ENCODE results near the gene IFNA17. TPM values are rescaled to one million over a fixed set of nuclear protein-coding genes. Genes with fewer than 3 reads are reported as not detected.

IFNA17 gene
- total and polyA plus RNA-seq, 4 donors: not detected

- H3K9me3 ChIP-seq (ENCODE audit: control insufficient read depth in 4 of 4, insufficient read depth in 3 of 4, low read length in 3 of 4): peaks cover 0 to 3% (median 0%) of the 10 kb centered on the region in 4 donors
- ATAC-seq (ENCODE audit: insufficient read depth, low FRiP score): no peak
- no peak overlapping the region for H3K9ac ChIP-seq (ENCODE audit: insufficient read depth in 1 of 2, low read length in 2 of 2)
- no peak overlapping the region for H3K27ac ChIP-seq (ENCODE audit: low read depth in 1 of 2, low read length in 1 of 2)
- H3K27me3 ChIP-seq (ENCODE audit: control insufficient read depth in 3 of 3, insufficient read depth in 3 of 3, low read length in 2 of 3): no peaks in the 10 kb centered on the region
- H3K4me3 ChIP-seq: no peak overlapping the region
- TF ChIP-seq CTCF (IDR thresholded peaks at IDR 0.05; ENCODE audit: control extremely low read depth, extremely low read depth): no peak
- H3K4me1 ChIP-seq (ENCODE audit: control insufficient read depth in 5 of 5, insufficient read depth in 5 of 5, low read length in 5 of 5): no peaks in the 10 kb centered on the region
- DNase-seq: no peak
- 54 to 78% methylated on average over 3 of the region's 3 CpGs for WGBS, 2 donors
- no peaks in the 10 kb centered on the region for H3K36me3 ChIP-seq (ENCODE audit: control insufficient read depth in 4 of 4, insufficient read depth in 4 of 4, low read length in 4 of 4)
Observed at GRCh38 chr9:21266733-21267484, 38.9 kb upstream of the IFNA17 start.

- H3K9me3 ChIP-seq (ENCODE audit: control insufficient read depth in 4 of 4, insufficient read depth in 3 of 4, low read length in 3 of 4): peaks cover 0 to 3% (median 0%) of the 10 kb centered on the region in 4 donors
- no peaks in the 10 kb centered on the region for H3K4me1 ChIP-seq (ENCODE audit: control insufficient read depth in 5 of 5, insufficient read depth in 5 of 5, low read length in 5 of 5)
- H3K27me3 ChIP-seq (ENCODE audit: control insufficient read depth in 3 of 3, insufficient read depth in 3 of 3, low read length in 2 of 3): no peaks in the 10 kb centered on the region
- no peaks in the 10 kb centered on the region for H3K36me3 ChIP-seq (ENCODE audit: control insufficient read depth in 4 of 4, insufficient read depth in 4 of 4, low read length in 4 of 4)
- H3K27ac ChIP-seq (ENCODE audit: low read depth in 1 of 2, low read length in 1 of 2): no peak overlapping the region
- WGBS, 2 donors: 47 to 90% methylated on average over 1 of the region's 1 CpG
- DNase-seq (no peak), ATAC-seq (ENCODE audit: insufficient read depth, low FRiP score) (no peak)
- no peak overlapping the region for H3K9ac ChIP-seq (ENCODE audit: insufficient read depth in 1 of 2, low read length in 2 of 2)
- no peak for TF ChIP-seq CTCF (IDR thresholded peaks at IDR 0.05; ENCODE audit: control extremely low read depth, extremely low read depth)
- no peak overlapping the region for H3K4me3 ChIP-seq
Observed at GRCh38 chr9:21265421-21266189, 37.6 kb upstream of the IFNA17 start.

GRCh38 chr9:21255538-21256212, 27.7 kb upstream of the IFNA17 start:
- no peak for DNase-seq
- 63 to 76% methylated on average over 5 of the region's 5 CpGs for WGBS, 2 donors
- no peak for TF ChIP-seq CTCF (IDR thresholded peaks at IDR 0.05; ENCODE audit: control extremely low read depth, extremely low read depth)

More at GRCh38 chr9:21255538-21256212, 27.7 kb upstream of the IFNA17 start:
- H3K9me3 ChIP-seq (ENCODE audit: control insufficient read depth in 4 of 4, insufficient read depth in 3 of 4, low read length in 3 of 4): no peaks in the 10 kb centered on the region
- peaks cover 0 to 2% (median 0%) of the 10 kb centered on the region in 3 donors for H3K27me3 ChIP-seq (ENCODE audit: control insufficient read depth in 3 of 3, insufficient read depth in 3 of 3, low read length in 2 of 3)
- no peak overlapping the region for H3K9ac ChIP-seq (ENCODE audit: insufficient read depth in 1 of 2, low read length in 2 of 2)
- H3K36me3 ChIP-seq (ENCODE audit: control insufficient read depth in 4 of 4, insufficient read depth in 4 of 4, low read length in 4 of 4): no peaks in the 10 kb centered on the region
- H3K27ac ChIP-seq (ENCODE audit: low read depth in 1 of 2, low read length in 1 of 2): no peak overlapping the region
- no peak for ATAC-seq (ENCODE audit: insufficient read depth, low FRiP score)
- peaks cover 0 to 3% (median 0%) of the 10 kb centered on the region in 5 donors for H3K4me1 ChIP-seq (ENCODE audit: control insufficient read depth in 5 of 5, insufficient read depth in 5 of 5, low read length in 5 of 5)
- no peak overlapping the region for H3K4me3 ChIP-seq

Measured in lung (tissue), 12 donors.